H1 (cell line): ENCODE results near the gene CHRM3.

Experiments
- CHD2 ChIP-seq: IDR thresholded peaks from 2 replicates; pipeline ENCODE4 v1.6.1; 2012; ENCODE audit warnings: low read length, improper control_type of control experiment
- CTCF ChIP-seq, 3 experiments: IDR thresholded peaks; 1 replicate in 2 of 3; 2 replicates in 1 of 3; pipeline versions ENCODE4 v1.5.1 to v1.6.1; 2011; ENCODE audit warnings: low read length in 3 of 3, mild to moderate bottlenecking in 3 of 3, inconsistent platforms in 2 of 3, low read depth in 1 of 3, moderate library complexity in 1 of 3; ENCODE audit not compliant: insufficient read depth in 1 of 3; ENCODE audit errors: control extremely low read depth in 1 of 3
- EP300 ChIP-seq, 2 experiments: IDR thresholded peaks; 1 replicate in 1 of 2; 2 replicates in 1 of 2; pipeline ENCODE4 v1.6.1; 2011 to 2012; ENCODE audit warnings: low read depth in 2 of 2, low read length in 2 of 2, mild to moderate bottlenecking in 2 of 2, borderline replicate concordance in 1 of 2, inconsistent platforms in 1 of 2, moderate library complexity in 1 of 2
- GTF2F1 ChIP-seq: IDR thresholded peaks from 2 replicates; pipeline ENCODE4 v1.6.1; 2012; ENCODE audit warnings: low read depth, low read length, improper control_type of control experiment, borderline replicate concordance
- MAX ChIP-seq: IDR thresholded peaks from 2 replicates; pipeline ENCODE4 v1.6.1; 2012; ENCODE audit warnings: inconsistent platforms
- ZNF274 ChIP-seq: IDR thresholded peaks from 2 replicates; pipeline ENCODE4 v1.7.0; 2012; ENCODE audit warnings: low read length, borderline replicate concordance; ENCODE audit errors: extremely low read depth

- no peak for TF ChIP-seq CTCF (IDR thresholded peaks at IDR 0.05; ENCODE audit: control extremely low read depth in 1 of 3, insufficient read depth in 1 of 3, low read depth in 1 of 3, low read length in 3 of 3)
- no peak for TF ChIP-seq CHD2
- no peak for TF ChIP-seq GTF2F1
- TF ChIP-seq MAX: no peak
- no peak for TF ChIP-seq ZNF274
- no peak for TF ChIP-seq EP300 (IDR thresholded peaks at IDR 0.05; ENCODE audit: borderline replicate concordance in 1 of 2, low read depth in 2 of 2, low read length in 2 of 2)
Observed at GRCh38 chr1:239348635-239349353, 37.6 kb upstream of the CHRM3 start.
